GM19043 (cell line): ENCODE measurements around the gene GOLGA8S.
"Not testable (repeated sequence)": the region's sequence is repeated elsewhere in the genome, so short reads cannot be mapped to it uniquely, and the experiment has no call there.

Experiments used
- ATAC-seq: cut with Tn5 transposase; IDR thresholded peaks from one replicate; pipeline ENCODE4 v1.9.1; 2021; ENCODE audit warnings: low read depth; ENCODE audit not compliant: unreplicated experiment

Gene GOLGA8S

GRCh38 chr15:23395832-23396231 lies 41.3 kb downstream of the GOLGA8S start:
- ATAC-seq = no peak

- ATAC-seq = no peak
These were observed 43.2 kb downstream of the GOLGA8S start for GRCh38 chr15:23397779-23398178.

GRCh38 chr15:23398357-23398756 lies 43.8 kb downstream of the GOLGA8S start:
- ATAC-seq = not testable (repeated sequence)

- ATAC-seq = not testable (repeated sequence)
These were observed 44.7 kb downstream of the GOLGA8S start for GRCh38 chr15:23399207-23399606.

GRCh38 chr15:23401627-23402026 lies 47.1 kb downstream of the GOLGA8S start:
- ATAC-seq = no peak

- no peak for ATAC-seq
These were observed 47.6 kb downstream of the GOLGA8S start for GRCh38 chr15:23402140-23402539.

- no peak for ATAC-seq
These were observed 48.0 kb downstream of the GOLGA8S start for GRCh38 chr15:23402544-23402943.

GRCh38 chr15:23403550-23403949 lies 49.0 kb downstream of the GOLGA8S start:
- ATAC-seq = no peak

GRCh38 chr15:23411841-23412240 lies 57.3 kb downstream of the GOLGA8S start:
- ATAC-seq = no peak

GRCh38 chr15:23412881-23413600 lies 58.5 kb downstream of the GOLGA8S start:
- ATAC-seq = not testable (repeated sequence)
